ENCODE results near the gene ETFRF1. TPM values are rescaled to one million over a fixed set of nuclear protein-coding genes. Genes with fewer than 3 reads are reported as not detected.

ETFRF1 gene
- 7.2 to 11.2 TPM (median 8.8 TPM) in 5 replicates for total RNA-seq (2022; extraction: Qiagen RNA extraction)

GRCh38 chr12:25195056-25195971, at the start of gene ETFRF1, which contains the start of gene DNAI7:
ETFRF1 (plus strand) TSS chr12:25195237; CDS start chr12:25203957, 8,720 bp downstream.
DNAI7 (minus strand) TSS chr12:25195160; CDS start chr12:25195078, 82 bp downstream.

GRCh38 chr12:25250744-25251730, 56.0 kb downstream of the ETFRF1 start, which contains the start of gene KRAS:
KRAS (minus strand) TSS chr12:25250929.

Other genes with a start within 250 kb of the ETFRF1 start
- gene BCAT1, start 246.1 kb upstream of the ETFRF1 start, total RNA-seq (2022; extraction: Qiagen RNA extraction): 7.9 to 14.3 TPM (median 9.5 TPM) in 5 replicates
- gene DNAI7, start 77 bp upstream of the ETFRF1 start, total RNA-seq (2022; extraction: Qiagen RNA extraction): 0.07 to 0.52 TPM (median 0.08 TPM) in 5 replicates
- 10.9 to 15.7 TPM (median 14.8 TPM) in 5 replicates for gene KRAS, start 55.7 kb downstream of the ETFRF1 start, total RNA-seq (2022; extraction: Qiagen RNA extraction)

Measured in A549 treated with Mapracorat at 1 μM for 4 hours (cell line).